ENCODE results near the gene HOXD13.

DNA sequence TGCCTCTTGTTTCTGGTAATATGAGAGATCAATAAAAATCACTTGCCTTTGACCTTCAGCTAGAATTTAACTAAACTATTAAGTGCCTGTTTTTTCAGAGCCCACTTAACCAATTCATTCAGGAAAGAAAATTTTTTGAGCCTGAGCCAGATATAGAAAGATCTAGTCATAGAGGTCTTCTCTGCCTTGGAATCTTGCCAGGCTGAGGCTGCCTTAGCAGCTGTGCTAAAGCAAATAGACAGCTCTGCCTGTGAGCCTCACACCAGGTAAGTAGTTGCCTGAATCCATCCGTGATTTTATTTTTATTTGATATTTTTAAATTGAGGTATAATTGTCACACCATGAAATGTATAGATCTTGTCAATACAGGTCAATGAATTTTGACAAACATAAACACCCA, 36.1 kb upstream of the HOXD13 start:
- TF ChIP-seq EZH2 (IDR thresholded peaks at IDR 0.05; ENCODE audit: low read depth): no peak
- TF ChIP-seq, protein P1, sequence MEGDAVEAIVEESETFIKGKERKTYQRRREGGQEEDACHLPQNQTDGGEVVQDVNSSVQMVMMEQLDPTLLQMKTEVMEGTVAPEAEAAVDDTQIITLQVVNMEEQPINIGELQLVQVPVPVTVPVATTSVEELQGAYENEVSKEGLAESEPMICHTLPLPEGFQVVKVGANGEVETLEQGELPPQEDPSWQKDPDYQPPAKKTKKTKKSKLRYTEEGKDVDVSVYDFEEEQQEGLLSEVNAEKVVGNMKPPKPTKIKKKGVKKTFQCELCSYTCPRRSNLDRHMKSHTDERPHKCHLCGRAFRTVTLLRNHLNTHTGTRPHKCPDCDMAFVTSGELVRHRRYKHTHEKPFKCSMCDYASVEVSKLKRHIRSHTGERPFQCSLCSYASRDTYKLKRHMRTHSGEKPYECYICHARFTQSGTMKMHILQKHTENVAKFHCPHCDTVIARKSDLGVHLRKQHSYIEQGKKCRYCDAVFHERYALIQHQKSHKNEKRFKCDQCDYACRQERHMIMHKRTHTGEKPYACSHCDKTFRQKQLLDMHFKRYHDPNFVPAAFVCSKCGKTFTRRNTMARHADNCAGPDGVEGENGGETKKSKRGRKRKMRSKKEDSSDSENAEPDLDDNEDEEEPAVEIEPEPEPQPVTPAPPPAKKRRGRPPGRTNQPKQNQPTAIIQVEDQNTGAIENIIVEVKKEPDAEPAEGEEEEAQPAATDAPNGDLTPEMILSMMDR (conservative IDR thresholded peaks at IDR 0.05): no peak

Data from PC-9 (cell line).